Measurements from ENCODE around the gene FBXW2.

DNA sequence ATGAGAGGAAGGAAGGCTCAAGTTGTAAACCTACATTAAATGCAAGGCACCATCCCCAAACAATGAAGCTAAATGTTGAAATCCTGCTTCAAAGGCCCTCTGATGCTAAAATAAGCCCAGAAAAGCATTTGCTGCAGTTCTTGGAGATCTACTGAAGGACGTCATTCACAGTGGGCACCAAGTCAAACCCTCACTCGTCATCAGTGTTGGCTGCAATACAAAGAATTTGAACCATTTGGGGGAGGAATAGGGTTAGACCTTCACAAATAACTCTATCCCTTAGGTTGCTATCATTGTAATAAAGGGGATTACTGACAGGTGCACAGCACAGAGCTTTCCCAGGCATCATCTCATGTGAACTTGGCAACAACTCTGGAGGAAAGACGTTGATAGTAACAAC lies 69.7 kb downstream of the FBXW2 start:
- TF ChIP-seq CTCF (conservative IDR thresholded peaks at IDR 0.05) (no peak), EZH2 (IDR thresholded peaks at IDR 0.05; ENCODE audit: low read depth) (no peak)
